M059J (cell line): ENCODE results near the gene NFKBIL1. TPM values are rescaled to one million over a fixed set of nuclear protein-coding genes. Genes with fewer than 3 reads are reported as not detected.
A peak's percentile ranks its signal among the peaks of the same experiment; 100 is the strongest.
"Not testable (repeated sequence)": the region's sequence is repeated elsewhere in the genome, so short reads cannot be mapped to it uniquely, and the experiment has no call there.

Experiments
- DNase-seq: peaks from one replicate; pipeline ENCODE4 v3.0.0-alpha.2; 2012; ENCODE audit warnings: low read depth
- total RNA-seq: library from RNA; depleted of rRNA; stranded (reverse); fragments of >200 nt; shearing (Covaris generic); gene quantifications from 2 replicates; pipeline ENCODE4 v1.2.3, GENCODE V29; 2014; rRNA removed

Gene NFKBIL1, protein sequence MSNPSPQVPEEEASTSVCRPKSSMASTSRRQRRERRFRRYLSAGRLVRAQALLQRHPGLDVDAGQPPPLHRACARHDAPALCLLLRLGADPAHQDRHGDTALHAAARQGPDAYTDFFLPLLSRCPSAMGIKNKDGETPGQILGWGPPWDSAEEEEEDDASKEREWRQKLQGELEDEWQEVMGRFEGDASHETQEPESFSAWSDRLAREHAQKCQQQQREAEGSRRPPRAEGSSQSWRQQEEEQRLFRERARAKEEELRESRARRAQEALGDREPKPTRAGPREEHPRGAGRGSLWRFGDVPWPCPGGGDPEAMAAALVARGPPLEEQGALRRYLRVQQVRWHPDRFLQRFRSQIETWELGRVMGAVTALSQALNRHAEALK
- total RNA-seq, result 12.8 and 25.7 TPM in 2 replicates

DNA sequence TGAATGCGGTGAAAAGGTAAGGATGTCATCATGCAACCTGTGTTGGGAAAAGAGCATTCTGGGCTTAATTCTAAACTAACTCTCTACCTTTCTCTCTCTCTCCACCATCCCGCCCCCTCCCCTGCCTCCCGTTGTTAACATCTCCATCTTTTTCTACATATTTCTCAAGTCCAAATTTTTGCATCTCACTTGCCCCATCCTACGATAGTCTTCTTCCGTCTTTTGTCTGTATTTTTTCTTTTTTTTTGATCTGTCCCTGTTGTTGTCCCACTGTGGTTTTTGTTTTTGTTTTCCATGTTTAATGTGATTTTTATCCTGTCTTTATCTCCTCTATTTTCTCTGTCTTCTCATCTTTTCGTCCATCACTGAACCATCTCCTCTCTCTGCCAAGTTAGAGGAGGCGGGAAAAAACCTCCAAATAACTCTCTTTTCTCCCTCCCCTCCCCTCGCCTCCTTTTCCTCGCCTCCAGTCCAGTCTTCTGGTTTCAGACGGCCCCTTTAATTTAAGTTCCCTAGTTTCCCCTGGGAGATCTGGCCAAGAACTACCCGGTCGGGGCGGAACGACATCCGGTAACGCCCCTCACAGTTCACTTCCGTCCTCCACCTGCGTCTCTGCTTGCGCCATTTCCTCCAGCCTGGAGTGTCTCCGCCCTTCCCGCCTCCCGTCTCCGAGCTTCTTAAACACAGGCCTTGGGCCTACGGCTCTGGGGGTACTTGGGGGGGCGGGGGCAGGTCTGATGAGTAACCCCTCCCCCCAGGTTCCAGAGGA, at the start of gene NFKBIL1:
TSS of gene NFKBIL1 (plus strand) at position 651 of the 769 bp plus-strand sequence. CDS start at position 738, 87 bp downstream.
- DNase-seq, result peak; percentile 98

DNA sequence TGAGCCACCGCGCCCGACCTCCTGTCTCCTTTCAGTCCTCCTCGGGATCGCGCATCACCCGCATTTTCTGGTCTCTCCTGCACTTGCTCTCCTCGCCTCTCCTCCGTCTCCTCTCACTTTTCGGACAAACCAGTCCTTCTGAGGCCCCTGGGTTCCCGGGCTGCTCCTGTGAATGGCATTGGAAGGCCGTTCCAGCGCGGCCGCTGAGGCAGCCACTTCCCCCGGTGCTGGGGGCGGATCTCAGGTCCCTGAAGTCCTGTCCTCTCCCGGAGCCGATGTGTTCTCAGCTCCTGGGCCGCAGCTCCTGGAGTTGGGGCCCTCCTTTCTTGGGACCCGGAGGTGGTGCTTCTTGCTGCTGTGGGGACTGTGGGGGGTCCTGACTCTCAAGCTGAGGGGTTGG, 48.7 kb upstream of the NFKBIL1 start:
- no peak for DNase-seq

DNA sequence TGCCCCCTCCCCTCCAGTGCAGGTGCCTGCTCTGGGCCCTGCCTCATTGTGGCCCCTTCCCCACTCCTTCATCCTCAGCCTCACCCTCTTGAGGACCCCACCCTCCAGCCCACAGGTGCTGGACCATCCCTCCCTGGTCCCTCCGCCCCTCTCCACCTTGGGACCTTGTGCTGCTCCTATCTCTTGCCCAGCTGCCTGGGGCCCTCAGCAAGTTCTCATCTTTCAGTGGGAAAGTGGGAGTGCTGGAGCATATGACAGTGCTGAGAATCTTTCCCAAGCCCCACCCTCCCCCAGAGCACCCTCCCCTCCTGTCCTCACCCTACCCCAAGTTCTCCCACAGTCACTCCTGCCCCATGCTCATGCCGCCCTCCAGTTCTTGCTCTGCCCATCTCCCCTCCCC, 47.8 kb upstream of the NFKBIL1 start:
- not testable (repeated sequence) for DNase-seq

DNA sequence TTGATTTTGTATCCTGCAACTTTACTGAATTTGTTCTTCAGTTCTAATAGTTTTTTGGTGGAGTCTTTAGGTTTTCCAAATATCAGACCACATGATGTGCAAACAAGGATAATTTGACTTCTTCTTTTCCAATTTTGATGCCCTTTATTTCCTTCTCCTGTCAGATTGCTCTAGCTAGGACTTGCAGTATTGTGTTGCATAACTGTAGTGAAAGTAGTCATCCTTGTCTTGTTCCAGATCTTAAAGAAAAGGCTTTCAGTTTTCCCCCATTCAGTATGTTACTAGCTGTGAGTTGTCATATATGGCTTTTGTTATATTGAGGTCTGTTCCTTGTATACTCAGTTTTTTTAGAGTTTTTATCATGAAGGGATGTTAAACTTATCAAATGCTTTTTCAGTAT, 44.8 kb upstream of the NFKBIL1 start:
- DNase-seq, result no peak

DNA sequence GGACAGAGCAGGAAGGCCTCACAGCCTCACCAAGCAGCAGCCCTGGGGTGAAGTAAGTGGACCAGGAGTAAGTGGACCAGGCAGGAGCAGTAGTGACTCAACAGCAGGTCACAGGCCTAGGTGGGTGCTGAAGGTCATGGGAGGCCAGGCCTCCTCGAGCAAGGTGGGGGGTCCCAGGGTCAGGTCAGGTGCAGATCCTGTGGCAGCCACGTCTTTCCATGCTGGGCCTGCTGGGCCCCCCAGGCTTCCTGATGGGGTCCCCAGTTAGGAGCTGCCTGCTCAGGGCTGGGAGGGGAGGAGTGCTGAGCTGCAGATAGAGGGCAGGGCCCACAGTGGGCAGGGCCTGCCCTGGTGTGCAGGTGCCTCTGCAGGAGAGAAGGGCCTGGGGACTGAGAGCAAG, 38.4 kb upstream of the NFKBIL1 start:
- DNase-seq, result not testable (repeated sequence)

DNA sequence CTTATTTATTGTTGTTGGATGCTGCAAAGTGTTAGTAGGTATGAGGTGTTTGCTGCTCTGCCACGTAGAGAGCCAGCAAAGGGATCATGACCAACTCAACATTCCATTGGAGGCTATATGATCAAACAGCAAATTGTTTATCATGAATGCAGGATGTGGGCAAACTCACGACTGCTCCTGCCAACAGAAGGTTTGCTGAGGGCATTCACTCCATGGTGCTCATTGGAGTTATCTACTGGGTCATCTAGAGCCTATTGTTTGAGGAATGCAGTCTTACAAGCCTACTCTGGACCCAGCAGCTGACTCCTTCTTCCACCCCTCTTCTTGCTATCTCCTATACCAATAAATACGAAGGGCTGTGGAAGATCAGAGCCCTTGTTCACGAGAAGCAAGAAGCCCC, 37.4 kb upstream of the NFKBIL1 start:
- DNase-seq, result peak; percentile 57

DNA sequence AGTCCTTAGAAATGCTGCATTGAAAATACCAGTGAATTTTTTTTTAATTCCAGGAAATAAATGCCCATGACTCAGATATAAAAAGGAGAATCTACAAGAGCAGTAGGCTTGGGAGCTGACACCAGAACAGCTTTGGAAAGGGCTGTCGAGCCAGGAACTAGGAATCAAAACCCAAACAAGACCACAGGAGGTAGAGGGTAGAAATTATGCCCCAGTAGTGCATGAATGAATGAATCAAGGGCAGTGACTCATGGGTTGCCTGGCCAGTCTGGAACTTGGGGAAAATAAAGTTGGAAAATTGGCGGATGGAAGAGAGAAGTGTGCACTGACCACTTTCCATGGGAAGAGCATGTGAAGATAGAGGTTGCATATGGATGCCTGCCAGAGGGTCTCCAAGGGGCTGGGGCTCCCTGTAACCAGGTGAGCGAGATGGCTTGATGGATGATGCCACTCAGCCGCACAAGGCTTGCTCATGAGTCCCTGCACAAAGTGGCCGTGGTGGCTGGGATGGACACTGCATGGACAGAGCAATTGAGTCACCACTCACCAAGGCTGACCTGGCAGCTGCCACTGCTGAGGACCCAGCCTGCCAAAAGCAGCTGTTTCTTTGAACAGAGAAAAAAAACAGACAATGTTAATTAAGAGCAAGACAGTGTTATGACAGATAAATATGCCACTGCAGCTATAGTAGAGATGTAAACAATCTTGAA, 33.8 kb upstream of the NFKBIL1 start:
- peak; percentile 89 for DNase-seq

DNA sequence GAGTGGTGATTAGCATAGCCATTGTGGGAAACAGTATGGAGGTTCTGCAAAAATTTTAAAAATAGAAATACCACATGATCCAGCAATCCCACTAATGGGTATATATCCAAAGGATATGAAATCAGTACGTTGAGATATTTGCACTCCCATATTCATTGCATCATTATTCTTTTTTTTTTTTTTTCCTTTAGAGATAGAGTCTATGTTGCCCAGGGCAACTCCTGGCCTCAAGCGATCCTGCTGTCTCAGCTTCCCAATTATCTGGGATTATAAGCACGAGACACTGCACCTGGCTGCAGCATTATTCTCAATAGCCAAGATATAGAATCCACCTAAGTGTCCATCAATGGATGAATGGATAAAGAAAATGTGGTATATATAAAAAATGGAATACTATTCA, 25.6 kb upstream of the NFKBIL1 start:
- no peak for DNase-seq

DNA sequence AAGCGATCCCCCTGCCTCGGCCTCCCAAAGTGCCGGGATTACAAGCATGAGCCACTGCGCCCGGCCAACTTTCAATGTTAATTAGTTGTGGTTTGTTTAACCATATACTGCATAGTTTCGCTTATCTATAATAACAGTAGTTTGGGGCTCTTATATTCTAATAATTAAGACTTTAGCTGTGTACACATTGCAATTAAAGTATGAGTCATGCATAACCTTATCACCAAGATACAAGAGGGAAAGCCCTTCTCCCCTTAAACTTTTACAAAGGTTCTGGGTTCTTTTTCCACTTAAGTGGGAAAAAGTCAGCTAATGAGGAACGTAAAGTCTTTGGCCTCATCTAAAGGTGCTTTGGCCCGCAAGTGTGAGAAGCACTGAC, 21.9 kb upstream of the NFKBIL1 start:
- no peak for DNase-seq

DNA sequence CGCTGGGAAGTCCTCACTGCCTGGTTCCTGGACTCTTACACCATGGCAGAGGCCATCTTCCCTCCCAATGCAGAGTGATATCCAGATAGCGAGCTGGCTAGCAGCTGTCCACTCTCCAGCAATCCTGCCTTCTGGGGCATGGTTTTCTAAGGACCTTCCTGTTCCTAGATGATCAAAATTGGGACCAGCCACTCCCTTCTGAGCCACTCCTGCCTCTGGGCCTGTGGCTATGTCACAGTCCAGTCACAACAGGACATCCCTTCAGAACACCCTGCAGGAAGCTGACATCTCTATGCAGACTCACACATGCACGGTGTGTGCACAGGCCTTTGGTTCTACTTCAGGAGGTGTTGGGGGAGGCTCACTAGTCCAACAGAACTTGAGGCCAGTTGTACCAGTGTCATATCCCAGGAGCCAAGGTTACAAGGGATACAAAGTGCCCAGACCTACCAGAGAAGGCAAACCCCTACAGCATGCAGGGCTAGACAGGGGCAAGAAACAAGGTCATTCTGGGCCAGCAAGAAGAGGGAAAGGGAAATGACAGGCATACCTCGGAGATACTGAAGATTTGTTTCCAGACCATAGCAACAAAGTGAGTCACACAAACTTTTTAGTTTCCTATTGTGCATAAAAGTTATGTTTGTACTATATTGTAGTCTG, 21.3 kb upstream of the NFKBIL1 start:
- peak; percentile 86 for DNase-seq

DNA sequence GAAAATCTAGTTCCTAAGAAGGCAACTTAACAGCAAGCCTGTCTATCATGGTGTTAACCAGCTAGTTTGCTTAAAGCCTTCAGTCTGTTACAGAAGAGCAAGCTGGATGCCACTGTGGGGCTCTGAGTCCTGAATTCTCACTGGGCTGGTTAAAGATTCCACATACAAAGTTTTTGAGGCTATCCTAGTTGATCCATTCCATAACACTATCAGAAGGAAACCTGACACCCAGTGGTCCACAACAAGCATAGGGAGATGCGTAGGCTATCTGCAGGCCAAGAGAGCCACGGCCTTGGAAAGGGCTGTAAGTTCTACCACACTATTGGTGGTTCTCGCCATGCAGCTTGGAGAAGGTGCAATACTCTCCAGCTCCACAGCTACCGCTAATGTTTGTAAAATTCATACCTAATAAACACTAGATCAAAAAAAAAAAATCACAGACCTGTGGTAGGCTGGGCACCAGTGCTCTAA, 19.1 kb upstream of the NFKBIL1 start:
- peak; percentile 29 for DNase-seq

DNA sequence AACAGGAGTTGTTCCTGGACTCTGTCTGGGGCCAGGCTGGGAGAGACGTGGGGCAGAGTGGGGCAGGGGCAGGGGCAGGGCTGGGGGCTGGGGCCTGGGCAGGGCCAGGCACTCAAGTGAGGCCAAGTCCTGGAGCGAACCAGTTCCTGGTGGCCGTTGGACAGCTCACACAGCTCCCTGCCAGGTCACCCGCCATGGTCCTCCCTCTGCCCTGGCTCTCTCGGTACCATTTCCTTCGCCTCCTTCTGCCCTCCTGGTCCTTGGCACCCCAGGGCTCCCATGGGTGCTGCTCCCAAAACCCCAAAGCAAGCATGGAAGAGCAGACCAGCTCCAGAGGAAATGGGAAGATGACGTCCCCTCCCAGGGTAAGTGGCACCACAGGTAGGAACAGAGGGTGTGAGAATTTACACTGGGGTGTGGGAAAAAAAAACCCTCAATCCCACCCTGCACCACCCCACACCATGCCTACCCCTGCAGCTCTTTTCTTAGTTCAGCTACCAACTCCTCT, 18.5 kb upstream of the NFKBIL1 start, which contains the start of gene MCCD1:
TSS of gene MCCD1 (plus strand) at position 142 of the 508 bp plus-strand sequence. CDS start at position 195, 53 bp downstream.
- peak; percentile 22 for DNase-seq

DNA sequence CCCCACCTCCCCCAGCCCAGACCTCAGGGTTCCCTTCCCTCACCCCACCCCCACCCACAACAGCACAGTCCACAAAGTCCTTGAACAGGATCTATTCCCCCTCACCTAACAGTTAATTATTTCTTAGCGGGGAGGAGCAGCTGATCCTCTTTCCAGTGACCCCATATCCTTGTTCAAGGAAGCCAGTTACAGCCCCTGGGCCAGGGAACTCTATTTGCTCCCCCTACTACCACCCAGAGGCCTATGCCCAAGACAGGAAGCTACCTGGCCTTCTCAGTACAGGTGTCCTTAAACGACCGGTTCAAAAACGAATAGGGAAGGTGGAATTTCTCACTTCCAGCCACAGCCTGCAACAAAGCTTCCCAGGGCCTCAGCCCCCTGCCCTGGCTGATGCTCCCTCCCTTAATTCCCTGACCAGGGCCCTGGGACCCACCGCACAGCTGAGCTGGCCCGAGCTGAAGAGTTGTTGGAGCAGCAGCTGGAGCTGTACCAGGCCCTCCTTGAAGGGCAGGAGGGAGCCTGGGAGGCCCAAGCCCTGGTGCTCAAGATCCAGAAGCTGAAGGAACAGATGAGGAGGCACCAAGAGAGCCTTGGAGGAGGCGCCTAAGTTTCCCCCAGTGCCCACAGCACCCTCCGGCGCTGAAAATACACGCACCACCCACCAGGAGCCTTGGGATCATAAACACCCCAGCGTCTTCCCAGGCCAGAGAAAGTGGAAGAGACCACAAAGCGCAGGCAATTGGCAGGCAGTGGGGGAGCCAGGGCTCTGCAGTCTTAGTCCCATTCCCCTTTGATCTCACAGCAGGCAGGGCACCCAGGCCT, 17.9 kb upstream of the NFKBIL1 start:
- DNase-seq, result peak; percentile 55

DNA sequence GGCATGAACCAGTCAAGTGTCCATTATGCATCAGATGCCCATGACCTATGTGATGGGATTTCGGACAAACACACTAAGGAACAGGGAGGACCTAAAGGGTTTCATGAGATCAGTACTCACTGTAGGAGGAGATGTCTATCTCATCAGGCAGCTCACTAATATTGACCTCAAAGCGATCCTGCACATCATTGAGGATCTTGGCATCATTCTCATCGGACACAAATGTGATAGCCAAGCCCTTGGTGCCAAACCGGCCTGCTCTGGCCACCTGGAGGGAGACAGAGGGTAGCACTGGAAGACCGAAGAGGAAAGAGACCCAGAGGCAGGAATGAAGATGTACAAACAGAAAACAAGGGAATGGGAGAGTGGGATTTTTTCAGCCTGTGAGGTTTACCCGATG, 16.7 kb upstream of the NFKBIL1 start:
- DNase-seq, result peak; percentile 30

DNA sequence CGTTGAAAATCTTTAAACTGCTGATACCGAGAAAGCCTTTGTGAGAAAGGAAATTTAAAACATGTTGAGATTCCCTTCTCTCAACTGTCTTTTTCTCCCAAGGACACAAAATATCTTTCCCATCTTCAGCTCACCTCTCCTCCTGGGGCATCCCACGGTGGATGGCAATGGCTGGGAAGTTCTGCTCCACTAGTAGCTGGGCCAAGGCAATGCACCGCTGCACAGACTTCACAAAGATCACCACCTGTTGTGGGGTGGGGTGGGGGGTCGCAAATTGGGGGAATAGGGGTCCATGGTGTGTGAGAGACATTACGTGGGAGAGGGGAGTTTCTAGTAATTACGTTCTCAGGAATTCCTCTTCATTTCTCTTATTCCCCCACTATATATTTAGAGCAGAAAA, 16.2 kb upstream of the NFKBIL1 start:
- no peak for DNase-seq

DNA sequence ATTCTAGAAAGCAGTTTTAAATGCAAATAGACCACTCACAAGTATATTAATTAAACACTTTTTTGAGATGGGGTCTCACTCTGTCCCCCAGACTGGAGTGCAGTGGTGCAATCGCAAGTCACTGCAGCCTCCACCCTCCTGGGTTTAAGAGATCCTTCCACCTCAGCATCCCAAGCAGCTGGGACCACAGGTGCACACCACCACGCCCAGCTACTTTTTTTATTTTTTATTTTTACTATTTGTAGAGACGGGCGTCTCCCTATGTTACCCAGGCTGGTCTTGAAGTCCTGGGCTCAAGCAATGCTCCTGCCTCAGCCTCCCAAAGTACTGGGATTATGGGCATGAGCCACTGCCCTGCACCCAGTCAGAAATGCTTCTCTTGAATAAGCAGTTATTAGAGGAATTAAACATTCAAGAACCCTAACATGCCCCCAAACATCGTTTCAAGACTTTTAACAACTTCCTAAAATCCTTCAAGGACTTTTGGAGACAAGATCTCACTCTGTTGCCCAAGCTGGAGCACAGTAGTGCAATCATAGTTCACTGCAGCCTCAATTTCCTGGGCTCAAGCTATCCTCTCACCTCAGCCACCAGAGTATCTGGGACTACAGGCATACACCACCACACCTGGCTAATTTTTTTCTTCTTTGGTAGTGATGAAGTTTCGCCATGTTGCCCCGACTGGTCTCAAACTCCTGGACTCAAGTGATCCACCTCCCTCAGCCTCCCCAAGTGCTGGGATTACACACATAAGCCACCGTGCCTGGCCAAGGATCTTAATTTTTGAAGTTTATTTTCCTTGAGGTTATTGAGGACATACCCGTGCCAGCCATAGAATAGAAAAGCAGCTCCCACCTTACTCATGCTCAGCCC, 15.4 kb upstream of the NFKBIL1 start:
- no peak for DNase-seq

DNA sequence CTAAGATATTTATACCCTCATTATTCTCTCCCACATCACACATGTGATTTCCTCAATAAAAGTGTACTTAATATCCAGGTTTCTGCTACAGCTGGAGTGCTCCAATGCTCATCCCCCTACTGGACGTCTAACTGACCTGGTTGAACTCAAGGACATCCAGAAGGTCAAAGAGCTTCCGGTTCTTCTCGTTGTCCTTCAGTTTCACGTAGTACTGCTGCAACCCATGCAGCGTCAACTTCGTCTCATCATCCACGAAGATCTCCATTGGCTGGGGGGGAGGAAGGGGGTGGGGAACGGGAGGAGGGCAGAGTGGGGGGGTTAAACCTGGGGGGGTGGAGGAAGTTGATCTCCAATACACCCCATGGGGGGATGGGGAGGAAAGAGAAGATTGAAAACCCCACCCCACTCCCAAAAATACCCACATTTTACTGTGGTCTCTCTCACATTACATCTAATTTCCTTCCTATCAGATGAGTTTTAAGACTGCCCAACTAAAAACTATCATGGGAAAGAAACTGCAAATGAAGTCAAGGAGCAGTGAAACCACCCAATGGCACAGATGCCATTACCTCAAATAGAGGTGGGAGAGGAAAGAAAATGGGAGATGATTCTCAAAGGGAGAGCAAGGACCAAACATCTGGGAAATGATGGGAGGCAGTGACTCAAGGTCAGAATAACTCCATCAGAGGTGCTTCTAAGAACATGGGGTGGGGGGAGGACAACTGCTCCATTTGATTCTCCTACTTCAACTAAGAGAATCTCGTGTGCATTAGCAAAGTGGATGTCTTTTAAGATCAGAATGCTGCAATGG, 14.6 kb upstream of the NFKBIL1 start:
- DNase-seq, result no peak

DNA sequence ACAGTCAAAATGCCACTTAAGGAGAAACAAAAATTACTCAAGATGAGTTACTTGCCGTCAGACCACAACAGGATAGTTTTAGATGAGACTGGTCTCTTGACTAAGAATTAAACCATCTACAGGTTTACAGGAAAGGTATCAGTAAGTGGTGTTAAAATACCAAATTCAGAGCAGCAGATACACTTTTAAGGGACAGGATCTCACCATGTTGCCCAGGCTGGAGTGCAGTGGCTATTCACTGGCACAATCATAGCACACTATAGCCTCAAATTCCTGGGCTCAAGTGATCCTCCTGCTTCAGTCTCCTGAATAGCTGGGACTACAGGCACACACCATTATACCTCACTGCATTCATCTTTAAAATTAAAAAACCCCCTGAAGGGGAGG, 14.0 kb upstream of the NFKBIL1 start:
- no peak for DNase-seq

DNA sequence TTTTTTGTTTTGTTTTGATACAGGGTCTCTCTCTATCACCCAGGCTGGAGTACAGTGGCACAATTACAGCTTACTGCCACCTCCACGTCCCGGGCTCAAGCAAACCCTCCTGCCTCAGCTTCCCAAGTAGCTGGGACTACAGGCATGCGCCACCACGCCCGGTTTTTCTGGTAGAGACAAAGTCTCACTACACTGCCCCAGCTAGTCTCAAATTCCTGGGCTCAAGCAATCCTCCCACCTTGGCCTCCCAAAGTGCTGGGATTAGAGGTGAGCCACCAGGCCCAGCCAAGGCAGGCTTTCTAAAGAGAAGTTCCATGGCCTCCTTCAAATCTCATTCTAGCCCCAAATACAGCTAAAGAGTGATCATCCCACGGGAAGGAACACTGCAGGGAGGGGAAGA, 13.4 kb upstream of the NFKBIL1 start:
- no peak for DNase-seq
